H54 (cell line): ENCODE measurements around the gene NCAM1.

Experiments used
- DNase-seq: peaks from one replicate; pipeline ENCODE4 v3.0.0; 2011; ENCODE audit warnings: low spot score, mixed read lengths; ENCODE audit not compliant: insufficient read length
- FAIRE-seq: peaks from 3 replicates; lab custom pipeline; 2011; peaks lifted over from hg19 to GRCh38; lab: Jason Lieb, UNC
- POLR2A ChIP-seq: IDR thresholded peaks from 2 replicates; pipeline ENCODE4 v1.6.1; 2011; ENCODE audit warnings: low read depth, mild to moderate bottlenecking, low read length

The NCAM1 gene

GRCh38 chr11:113073290-113073953 lies 112.2 kb downstream of the NCAM1 start:
- DNase-seq (no peak), FAIRE-seq (no peak)
- no peak for TF ChIP-seq POLR2A

GRCh38 chr11:113075586-113076095 lies 114.4 kb downstream of the NCAM1 start:
- TF ChIP-seq POLR2A: no peak
- DNase-seq (no peak), FAIRE-seq (no peak)

- DNase-seq: no peak
- TF ChIP-seq POLR2A: no peak
- no peak for FAIRE-seq
Observed at GRCh38 chr11:113077379-113077778, 116.2 kb downstream of the NCAM1 start.

- no peak for TF ChIP-seq POLR2A
- no peak for DNase-seq
- no peak for FAIRE-seq
Observed at GRCh38 chr11:113082341-113082955, 121.2 kb downstream of the NCAM1 start.

GRCh38 chr11:113083571-113083970 lies 122.4 kb downstream of the NCAM1 start:
- TF ChIP-seq POLR2A: no peak
- DNase-seq (no peak), FAIRE-seq (no peak)

- FAIRE-seq (no peak), DNase-seq (no peak)
- no peak for TF ChIP-seq POLR2A
Observed at GRCh38 chr11:113084297-113084696, 123.1 kb downstream of the NCAM1 start.

- FAIRE-seq (no peak), DNase-seq (no peak)
- no peak for TF ChIP-seq POLR2A
Observed at GRCh38 chr11:113085446-113085845, 124.2 kb downstream of the NCAM1 start.

GRCh38 chr11:113087706-113088105 lies 126.5 kb downstream of the NCAM1 start:
- no peak for TF ChIP-seq POLR2A
- no peak for DNase-seq
- FAIRE-seq: no peak

GRCh38 chr11:113090716-113091480 lies 129.7 kb downstream of the NCAM1 start:
- FAIRE-seq: no peak

GRCh38 chr11:113091481-113091780 lies 130.2 kb downstream of the NCAM1 start:
- TF ChIP-seq POLR2A: no peak
- FAIRE-seq (no peak), DNase-seq (no peak)

More at GRCh38 chr11:113090716-113091480, 129.7 kb downstream of the NCAM1 start:
- no peak for DNase-seq
- no peak for TF ChIP-seq POLR2A

- DNase-seq (no peak), FAIRE-seq (no peak)
- no peak for TF ChIP-seq POLR2A
Observed at GRCh38 chr11:113096648-113097047, 135.4 kb downstream of the NCAM1 start.

GRCh38 chr11:113103932-113104690 lies 142.9 kb downstream of the NCAM1 start:
- FAIRE-seq (no peak), DNase-seq (no peak)
- no peak for TF ChIP-seq POLR2A

- TF ChIP-seq POLR2A: no peak
- FAIRE-seq: no peak
- no peak for DNase-seq
Observed at GRCh38 chr11:113104691-113105251, 143.6 kb downstream of the NCAM1 start.
